Right lobe of liver (tissue), 6 donors: ENCODE measurements around the gene FAM20C. TPM values are rescaled to one million over a fixed set of nuclear protein-coding genes. Genes with fewer than 3 reads are reported as not detected.

Experiments
- ATAC-seq, 4 donors: fragments of 200-7000 bp; cut with Tn5 transposase; one replicate each; pipeline ENCODE4 v1.9.1; 2020; ENCODE audit warnings: mild to moderate bottlenecking in 4 of 4, moderate library complexity in 4 of 4
- DNase-seq, 3 donors: peaks; one replicate each; pipeline ENCODE4 v3.0.0-alpha.2; 2020
- H3K27ac ChIP-seq, 3 donors: fragments of 200-600 bp; one replicate each; pipeline ENCODE4 v1.8.0; 2022
- H3K27me3 ChIP-seq, 2 donors: fragments of 200-600 bp; one replicate each; pipeline ENCODE4 v1.8.0; 2022
- H3K36me3 ChIP-seq, 4 donors: fragments of 200-600 bp; sonication (generic) in 1 of 4; one replicate each; pipeline versions ENCODE4 v1.5.1 to v1.8.0; 2017 to 2022; ENCODE audit warnings: control low read depth in 1 of 4
- H3K4me1 ChIP-seq, 4 donors: fragments of 200-600 bp; sonication (generic) in 1 of 4; one replicate each; pipeline versions ENCODE4 v1.5.1 to v1.8.0; 2017 to 2022; ENCODE audit warnings: control low read depth in 1 of 4
- H3K4me3 ChIP-seq, 3 donors: fragments of 200-600 bp; one replicate each; pipeline ENCODE4 v1.8.0; 2022
- H3K9me3 ChIP-seq, 4 donors: fragments of 200-600 bp; sonication (generic) in 1 of 4; one replicate each; pipeline versions ENCODE4 v1.5.1 to v1.8.0; 2017 to 2022; ENCODE audit warnings: control low read depth in 1 of 4
- POLR2A ChIP-seq: fragments of 450-650 bp; IDR thresholded peaks from one replicate; pipeline ENCODE4 v1.6.1; 2017; ENCODE audit warnings: antibody characterized with exemption, mild to moderate bottlenecking
- WGBS: methylation state at CpG from one replicate; pipeline ENCODE4 v1.1.6; 2018; ENCODE audit warnings: low coverage, low lambda C conversion rate; ENCODE audit not compliant: insufficient coverage; ENCODE audit errors: missing lambda C conversion rate; 5-methylcytosine and 5-hydroxymethylcytosine counted together
- intact Hi-C, 2 donors: fragments of 100-400 bp; cut with DNase I; formaldehyde crosslinking; loops; one replicate each; pipeline versions ENCODE4 v1.11.2 to v1.14.1; 2022
- total RNA-seq, 6 experiments: library from RNA; depleted of rRNA in 2 of 6; stranded (reverse); fragments of >200 nt in 2 of 6; fragmentation: NEBNext Ultra II Directional in 3 of 6; extraction: Animal tissue kit (Norgen Biotek cat#: 25700) in 3 of 6; gene quantifications; one replicate each; pipeline versions ENCODE4 v1.1.0 to v1.2.4, GENCODE V29; 2016 to 2023
- TF ChIP-seq, protein P1 (sequence below), 4 donors: fragments of 200-600 bp in 3 of 4; fragments of 450-650 bp in 1 of 4; IDR thresholded peaks; one replicate each; pipeline versions ENCODE4 v1.5.1 to v1.8.0; 2016 to 2022; ENCODE audit warnings: antibody characterized with exemption in 4 of 4, mild to moderate bottlenecking in 2 of 4
- donor health status: DM: no; HTN: yes; CAD: no.
- donor health status: DM: no; HTN: no; CAD: no.
- donor health status: DM: no; HTN: no; CAD: no.
- donor health status: DM: no; HTN: yes; CAD: no.
- donor health status: DM: no; HTN: yes; CAD: no.

Gene FAM20C
- total RNA-seq, 6 experiments from 2014 or later, result 32.1 to 73.8 (median 57.3) TPM

DNA sequence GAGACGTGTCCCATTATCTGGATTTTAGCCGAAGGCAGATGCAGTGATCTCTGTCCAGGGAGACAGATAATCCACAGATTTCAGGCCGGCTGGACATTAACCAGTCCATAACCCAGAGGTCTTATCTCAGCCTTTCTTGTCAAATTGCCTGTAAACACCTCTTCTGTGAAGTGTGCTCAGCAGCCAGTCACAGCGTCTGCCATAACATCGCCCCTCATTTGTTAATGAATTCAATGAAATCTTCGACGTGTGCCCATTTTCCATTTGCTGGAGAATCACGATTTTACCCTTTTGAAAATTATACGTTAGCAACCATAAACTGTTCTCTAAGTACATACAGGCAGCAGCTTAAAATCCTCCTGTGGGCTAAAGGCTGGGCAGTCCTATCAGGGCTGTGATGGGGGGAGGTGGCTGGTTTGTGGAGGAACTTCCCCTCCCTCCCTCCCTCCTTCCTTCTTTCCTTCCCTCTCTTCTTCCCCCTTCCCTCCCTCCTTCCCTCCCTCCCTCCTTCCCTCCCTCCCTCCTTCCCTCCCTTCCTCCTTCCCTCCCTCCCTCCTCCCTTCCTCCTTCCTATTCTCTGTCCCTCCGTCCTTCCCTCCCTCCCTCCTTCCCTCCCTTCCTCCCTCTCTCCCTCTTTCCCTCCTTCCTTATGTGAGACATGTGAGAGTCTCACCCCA is 26.6 kb upstream of the FAM20C start:
- Histone ChIP-seq H3K27ac (no peak overlapping the region), H3K36me3 (no peaks in the 10 kb centered on the region), H3K9me3 (no peaks in the 10 kb centered on the region), H3K27me3 (no peaks in the 10 kb centered on the region), H3K4me1 (peaks cover 0 to 10% (median 0%) of the 10 kb centered on the region in 4 donors), H3K4me3 (no peak overlapping the region)
- peak in 2 of 4 donors; percentile 8 to 12 for ATAC-seq
- no peak for DNase-seq
- WGBS, result 42% methylated on average over 8 of the region's 10 CpGs
- TF ChIP-seq, protein P1, sequence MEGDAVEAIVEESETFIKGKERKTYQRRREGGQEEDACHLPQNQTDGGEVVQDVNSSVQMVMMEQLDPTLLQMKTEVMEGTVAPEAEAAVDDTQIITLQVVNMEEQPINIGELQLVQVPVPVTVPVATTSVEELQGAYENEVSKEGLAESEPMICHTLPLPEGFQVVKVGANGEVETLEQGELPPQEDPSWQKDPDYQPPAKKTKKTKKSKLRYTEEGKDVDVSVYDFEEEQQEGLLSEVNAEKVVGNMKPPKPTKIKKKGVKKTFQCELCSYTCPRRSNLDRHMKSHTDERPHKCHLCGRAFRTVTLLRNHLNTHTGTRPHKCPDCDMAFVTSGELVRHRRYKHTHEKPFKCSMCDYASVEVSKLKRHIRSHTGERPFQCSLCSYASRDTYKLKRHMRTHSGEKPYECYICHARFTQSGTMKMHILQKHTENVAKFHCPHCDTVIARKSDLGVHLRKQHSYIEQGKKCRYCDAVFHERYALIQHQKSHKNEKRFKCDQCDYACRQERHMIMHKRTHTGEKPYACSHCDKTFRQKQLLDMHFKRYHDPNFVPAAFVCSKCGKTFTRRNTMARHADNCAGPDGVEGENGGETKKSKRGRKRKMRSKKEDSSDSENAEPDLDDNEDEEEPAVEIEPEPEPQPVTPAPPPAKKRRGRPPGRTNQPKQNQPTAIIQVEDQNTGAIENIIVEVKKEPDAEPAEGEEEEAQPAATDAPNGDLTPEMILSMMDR (IDR thresholded peaks at IDR 0.05), result no peak
- no peak for TF ChIP-seq POLR2A
- intact Hi-C loops, result no loop called here

DNA sequence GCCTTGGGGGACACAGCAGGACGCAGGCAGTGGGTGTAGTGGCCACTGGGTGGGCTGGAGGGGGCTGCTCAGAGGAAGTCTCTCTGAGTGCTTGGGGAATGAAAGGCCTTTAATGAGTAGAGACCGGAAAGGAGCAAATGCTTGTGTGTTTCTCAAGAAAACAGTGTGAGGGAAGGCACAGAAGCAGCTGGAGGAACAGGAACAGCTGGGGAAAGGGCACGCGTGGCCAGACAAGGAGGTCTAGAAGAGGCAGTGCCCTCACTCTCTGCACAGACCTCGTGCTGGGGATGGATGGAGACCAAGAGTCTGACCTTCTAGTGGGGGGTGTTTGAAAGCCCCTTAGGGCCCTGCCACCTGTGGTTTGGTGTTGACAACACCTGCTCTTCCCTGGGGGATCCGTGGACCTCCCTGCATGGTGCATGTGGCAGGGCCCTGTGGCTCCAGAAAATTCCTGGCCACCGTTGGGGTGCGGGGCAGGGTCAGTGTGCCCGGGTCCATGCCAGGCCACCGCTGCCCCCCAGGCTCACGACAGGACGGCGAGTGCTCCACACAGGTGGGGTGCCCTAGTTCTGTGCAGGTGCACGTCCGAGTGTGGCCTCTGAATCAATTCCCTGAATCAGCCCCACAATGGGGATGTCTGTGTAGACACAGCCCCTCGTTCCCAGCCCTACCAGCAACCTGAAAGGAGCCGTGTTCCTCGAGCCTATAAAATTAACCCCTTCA is 25.9 kb upstream of the FAM20C start:
- ATAC-seq, result peak in 2 of 4 donors; percentile 28 to 32
- TF ChIP-seq POLR2A, result no peak
- Histone ChIP-seq H3K4me3 (no peak overlapping the region), H3K9me3 (no peaks in the 10 kb centered on the region), H3K27ac (no peak overlapping the region), H3K4me1 (peaks cover 0 to 10% (median 0%) of the 10 kb centered on the region in 4 donors), H3K36me3 (no peaks in the 10 kb centered on the region), H3K27me3 (no peaks in the 10 kb centered on the region)
- 51% methylated on average over 4 of the region's 18 CpGs for WGBS
- DNase-seq, result peak in 2 of 3 donors; percentile 13 to 52
- intact Hi-C loops, result no loop called here

DNA sequence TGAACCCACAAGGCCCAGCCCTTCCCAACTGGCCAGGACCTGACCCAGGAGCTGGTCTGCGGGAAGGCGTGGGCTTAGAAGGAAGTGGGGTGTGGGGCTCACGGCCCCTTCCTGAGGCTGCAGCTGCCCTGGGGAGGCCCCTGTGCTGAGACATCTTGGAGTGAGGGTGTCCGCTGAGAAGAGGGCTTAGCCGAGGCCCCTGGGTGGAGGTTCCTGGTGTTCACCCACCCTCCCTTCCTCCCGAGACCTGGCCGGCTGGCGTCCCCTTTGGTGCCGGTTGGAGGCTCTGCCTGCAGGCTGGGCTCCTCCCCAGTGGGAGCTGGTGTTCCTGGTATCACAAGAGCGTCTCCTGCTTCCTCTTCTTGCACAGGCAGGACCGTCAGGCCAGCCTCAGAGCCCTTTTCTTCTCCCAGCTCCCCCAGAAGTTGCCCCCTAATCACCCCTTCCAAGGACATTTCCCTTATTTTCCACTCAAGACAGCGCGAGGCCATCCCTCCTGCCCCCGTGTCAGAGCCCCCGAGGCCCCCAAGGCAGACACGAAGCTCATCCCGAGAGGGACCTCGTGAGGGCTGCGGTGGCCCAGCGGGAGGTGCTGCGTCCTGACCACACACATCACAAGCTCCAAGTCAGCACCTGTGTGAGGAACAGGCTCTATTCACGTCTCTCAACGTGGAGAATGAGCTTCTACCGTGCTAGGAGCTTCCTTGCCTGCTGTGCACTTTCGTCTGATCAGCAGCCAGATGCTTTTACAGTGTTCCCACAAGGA is 25.1 kb upstream of the FAM20C start:
- no peaks in the 10 kb centered on the region for H3K9me3 ChIP-seq
- TF ChIP-seq, protein P1 (IDR thresholded peaks at IDR 0.05), result no peak
- no peak for TF ChIP-seq POLR2A
- no peaks in the 10 kb centered on the region for H3K36me3 ChIP-seq
- intact Hi-C loops, result no loop called here
- 69% methylated on average over 13 of the region's 25 CpGs for WGBS
- H3K4me3 ChIP-seq, result no peak overlapping the region
- H3K27ac ChIP-seq, result no peak overlapping the region
- DNase-seq, result peak in 1 of 3 donors; percentile 56
- H3K27me3 ChIP-seq, result no peaks in the 10 kb centered on the region
- peak in 3 of 4 donors; percentile 7 to 52 (median 38) for ATAC-seq
- H3K4me1 ChIP-seq, result peaks cover 0 to 10% (median 0%) of the 10 kb centered on the region in 4 donors

DNA sequence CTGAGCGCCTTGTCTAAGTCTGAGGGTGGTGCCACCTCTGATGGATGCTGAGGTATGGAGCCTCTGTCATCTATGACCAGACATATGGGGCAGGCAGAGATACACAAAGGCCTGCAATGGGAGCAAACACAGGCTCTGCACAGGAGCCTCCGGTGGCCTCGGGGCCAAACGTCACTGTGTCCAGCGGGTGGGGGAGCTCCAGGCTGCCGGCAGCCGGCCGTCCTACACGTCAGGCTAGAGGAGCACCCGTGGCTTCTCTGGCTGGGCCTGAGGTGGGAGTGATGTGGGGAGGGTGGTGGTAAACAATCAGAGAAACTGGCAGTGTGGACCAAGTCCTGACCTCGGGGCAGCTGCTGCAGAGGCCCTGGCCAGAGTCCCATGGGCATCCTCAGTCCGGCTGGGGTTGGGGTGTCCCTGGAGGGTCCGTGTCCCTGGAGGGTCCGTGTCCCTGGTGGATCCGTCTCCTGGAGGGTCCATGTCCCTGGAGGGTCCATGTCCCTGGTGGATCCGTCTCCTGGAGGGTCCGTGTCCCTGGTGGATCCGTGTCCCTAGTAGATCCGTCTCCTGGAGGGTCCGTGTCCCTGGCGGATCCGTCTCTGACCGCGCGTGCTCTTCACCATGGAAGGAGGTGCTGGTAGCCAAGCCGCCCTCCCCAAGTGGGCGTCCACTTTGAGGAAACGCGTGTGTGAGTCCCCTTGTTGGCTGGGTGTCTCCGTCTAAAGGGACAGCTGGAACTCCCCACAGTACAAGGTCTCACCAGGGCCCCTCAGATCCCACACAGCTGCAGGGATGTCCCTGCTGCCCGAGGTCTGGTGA is 24.2 kb upstream of the FAM20C start:
- no peak for ATAC-seq
- H3K4me3 ChIP-seq, result no peak overlapping the region
- TF ChIP-seq POLR2A, result no peak
- TF ChIP-seq, protein P1 (IDR thresholded peaks at IDR 0.05), result no peak
- WGBS, result 40% methylated on average over 1 of the region's 31 CpGs
- H3K27ac ChIP-seq, result no peak overlapping the region
- no peaks in the 10 kb centered on the region for H3K9me3 ChIP-seq
- intact Hi-C loops, result no loop called here
- peak in 1 of 3 donors; percentile 23 for DNase-seq
- H3K4me1 ChIP-seq, result peaks cover 0 to 10% (median 0%) of the 10 kb centered on the region in 4 donors
- H3K27me3 ChIP-seq, result no peaks in the 10 kb centered on the region
- no peaks in the 10 kb centered on the region for H3K36me3 ChIP-seq
